Uterus (tissue), 4 donors: ENCODE results near the gene SMIM38. TPM values are rescaled to one million over a fixed set of nuclear protein-coding genes. Genes with fewer than 3 reads are reported as not detected.

Source experiments
- DNase-seq, 2 donors: peaks; one replicate each; pipeline ENCODE4 v3.0.0-alpha.2; 2019 to 2020
- H3K27ac ChIP-seq, 2 donors: fragments of 200-600 bp; sonication (generic); 1 replicate in 1 of 2; 2 replicates in 1 of 2; pipeline ENCODE4 v1.5.1; 2016 to 2018
- H3K27me3 ChIP-seq, 2 donors: fragments of 200-600 bp; sonication (generic); one replicate each; pipeline ENCODE4 v1.5.1; 2018 to 2019; ENCODE audit warnings: control low read depth in 1 of 2
- H3K36me3 ChIP-seq, 2 donors: fragments of 200-600 bp; sonication (generic); one replicate each; pipeline ENCODE4 v1.5.1; 2019; ENCODE audit warnings: control low read depth in 1 of 2
- H3K4me1 ChIP-seq, 2 donors: fragments of 200-600 bp; sonication (generic); one replicate each; pipeline ENCODE4 v1.5.1; 2018 to 2019; ENCODE audit warnings: control low read depth in 1 of 2
- H3K4me3 ChIP-seq, 2 donors: fragments of 200-600 bp; sonication (generic); 1 replicate in 1 of 2; 2 replicates in 1 of 2; pipeline ENCODE4 v1.5.1; 2018 to 2019; ENCODE audit warnings: mild to moderate bottlenecking in 1 of 2
- H3K9me3 ChIP-seq, 2 donors: fragments of 200-600 bp; sonication (generic); one replicate each; pipeline ENCODE4 v1.5.1; 2019; ENCODE audit warnings: control low read depth in 1 of 2
- POLR2A ChIP-seq, 2 donors: fragments of 450-650 bp; IDR thresholded peaks; one replicate each; pipeline ENCODE4 v1.6.1; 2016; ENCODE audit warnings: antibody characterized with exemption in 2 of 2, mild to moderate bottlenecking in 1 of 2, moderate library complexity in 1 of 2
- intact Hi-C: fragments of 100-400 bp; cut with DNase I; formaldehyde crosslinking; loops from one replicate; pipeline ENCODE4 v1.15.1; 2023; ENCODE audit warnings: low total_unique reads
- total RNA-seq, 4 donors: library from RNA; depleted of rRNA in 3 of 4; stranded (reverse); fragments of >200 nt in 3 of 4; gene quantifications; one replicate each; pipeline versions ENCODE4 v1.1.0 to v1.2.4, GENCODE V29; 2014 to 2023
- TF ChIP-seq, protein P1 (sequence below), 4 experiments: fragments of 200-600 bp in 2 of 4; fragments of 450-650 bp in 2 of 4; sonication (generic) in 2 of 4; IDR thresholded peaks; one replicate each; pipeline ENCODE4 v1.5.1; 2016 to 2019; ENCODE audit warnings: antibody characterized with exemption in 4 of 4, mild to moderate bottlenecking in 2 of 4, moderate library complexity in 1 of 4
- donor health status: DM: yes; HTN: yes; CAD: no.

Gene SMIM38
- total RNA-seq, 4 donors from 2014 or later = 0.29 to 7.5 (median 1.7) TPM

DNA sequence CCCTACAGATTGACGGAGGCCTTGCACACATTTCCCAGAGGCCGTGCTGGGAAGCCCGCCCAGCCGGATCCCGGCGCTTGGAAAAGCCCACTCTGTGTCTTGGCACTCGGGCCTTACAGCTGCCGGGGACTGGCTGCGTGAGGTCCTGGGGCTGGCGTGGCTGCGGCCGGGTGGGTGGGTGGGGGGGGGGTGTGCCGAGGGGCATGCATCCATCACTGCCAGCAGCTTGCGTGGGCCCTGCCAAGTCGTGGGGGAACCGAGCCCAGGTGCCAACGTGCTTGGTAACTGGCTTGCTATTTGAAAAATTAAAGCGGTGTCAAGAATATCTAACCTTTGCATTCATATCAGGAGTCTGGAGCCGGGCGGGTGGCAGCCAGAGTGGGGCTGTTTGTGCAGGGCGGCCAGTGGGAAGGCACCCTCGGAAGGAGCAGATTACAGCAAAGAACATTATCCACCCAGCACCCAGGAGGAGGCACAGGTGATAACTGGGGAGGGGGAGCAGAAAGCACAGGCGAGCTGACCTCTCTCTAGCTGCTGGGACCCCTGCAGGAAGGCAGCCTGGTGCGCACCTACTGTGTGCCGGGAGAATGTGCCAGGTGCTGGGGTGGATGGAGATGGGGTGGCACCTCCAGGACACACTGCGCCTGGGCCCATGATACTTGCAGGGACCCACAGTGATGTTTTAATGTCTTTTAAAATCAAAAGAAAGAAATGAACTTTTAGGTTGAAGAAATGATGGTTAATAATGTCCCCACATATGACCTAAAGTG is 28.5 kb upstream of the SMIM38 start:
- H3K4me1 ChIP-seq = peaks cover 0 to 4% of the 10 kb centered on the region in 2 donors
- DNase-seq = no peak
- no peaks in the 10 kb centered on the region for H3K9me3 ChIP-seq
- intact Hi-C loops = no loop called here
- H3K4me3 ChIP-seq = no peak overlapping the region
- TF ChIP-seq, protein P1, sequence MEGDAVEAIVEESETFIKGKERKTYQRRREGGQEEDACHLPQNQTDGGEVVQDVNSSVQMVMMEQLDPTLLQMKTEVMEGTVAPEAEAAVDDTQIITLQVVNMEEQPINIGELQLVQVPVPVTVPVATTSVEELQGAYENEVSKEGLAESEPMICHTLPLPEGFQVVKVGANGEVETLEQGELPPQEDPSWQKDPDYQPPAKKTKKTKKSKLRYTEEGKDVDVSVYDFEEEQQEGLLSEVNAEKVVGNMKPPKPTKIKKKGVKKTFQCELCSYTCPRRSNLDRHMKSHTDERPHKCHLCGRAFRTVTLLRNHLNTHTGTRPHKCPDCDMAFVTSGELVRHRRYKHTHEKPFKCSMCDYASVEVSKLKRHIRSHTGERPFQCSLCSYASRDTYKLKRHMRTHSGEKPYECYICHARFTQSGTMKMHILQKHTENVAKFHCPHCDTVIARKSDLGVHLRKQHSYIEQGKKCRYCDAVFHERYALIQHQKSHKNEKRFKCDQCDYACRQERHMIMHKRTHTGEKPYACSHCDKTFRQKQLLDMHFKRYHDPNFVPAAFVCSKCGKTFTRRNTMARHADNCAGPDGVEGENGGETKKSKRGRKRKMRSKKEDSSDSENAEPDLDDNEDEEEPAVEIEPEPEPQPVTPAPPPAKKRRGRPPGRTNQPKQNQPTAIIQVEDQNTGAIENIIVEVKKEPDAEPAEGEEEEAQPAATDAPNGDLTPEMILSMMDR (IDR thresholded peaks at IDR 0.05) = no peak
- no peak for TF ChIP-seq POLR2A (IDR thresholded peaks at IDR 0.05)
- no peak overlapping the region for H3K27ac ChIP-seq
- H3K27me3 ChIP-seq = no peaks in the 10 kb centered on the region
- no peaks in the 10 kb centered on the region for H3K36me3 ChIP-seq

DNA sequence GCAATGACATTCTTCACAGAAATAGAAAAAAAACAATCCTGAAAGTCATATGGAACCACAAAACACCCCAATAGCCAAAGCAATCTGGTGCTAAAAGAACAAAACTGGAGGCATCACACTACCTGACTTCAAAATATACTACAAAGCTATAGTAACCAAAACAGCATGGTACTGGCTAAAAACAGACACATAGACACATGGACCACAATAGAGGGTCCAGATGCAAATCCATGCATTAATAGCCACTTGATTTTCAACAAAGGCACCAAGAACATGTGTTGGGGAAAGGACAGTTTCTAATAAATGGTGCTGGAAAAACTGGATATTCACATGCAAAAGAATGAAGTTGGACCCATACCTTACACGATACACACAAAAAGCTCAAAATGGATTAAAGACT is 27.9 kb upstream of the SMIM38 start:
- DNase-seq = no peak
- Histone ChIP-seq H3K27me3 (no peaks in the 10 kb centered on the region), H3K9me3 (no peaks in the 10 kb centered on the region), H3K4me3 (no peak overlapping the region), H3K36me3 (no peaks in the 10 kb centered on the region), H3K27ac (no peak overlapping the region), H3K4me1 (peaks cover 0 to 4% of the 10 kb centered on the region in 2 donors)
- intact Hi-C loops = no loop called here
- TF ChIP-seq, protein P1 (IDR thresholded peaks at IDR 0.05) = no peak
- no peak for TF ChIP-seq POLR2A (IDR thresholded peaks at IDR 0.05)

DNA sequence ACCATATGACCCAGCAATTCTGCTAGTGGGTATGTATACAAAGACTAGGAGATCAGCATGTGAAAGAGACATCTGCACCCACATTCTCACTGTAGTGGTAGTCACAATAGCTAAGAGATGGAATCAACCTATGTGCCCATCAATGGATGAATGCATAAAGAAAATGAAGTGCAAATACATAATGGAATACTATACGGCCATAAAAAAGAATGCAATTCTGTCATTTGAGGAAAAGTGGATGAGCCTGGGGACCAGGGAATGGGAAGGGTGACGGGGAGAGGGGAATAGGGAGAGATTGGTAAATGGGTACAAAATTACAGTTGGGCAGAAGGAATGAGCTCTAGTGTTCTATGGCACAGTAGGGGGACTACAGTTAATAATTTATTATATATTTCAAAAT is 26.7 kb upstream of the SMIM38 start:
- Histone ChIP-seq H3K27ac (no peak overlapping the region), H3K4me3 (no peak overlapping the region), H3K36me3 (no peaks in the 10 kb centered on the region), H3K4me1 (peaks cover 0 to 4% of the 10 kb centered on the region in 2 donors), H3K27me3 (no peaks in the 10 kb centered on the region), H3K9me3 (no peaks in the 10 kb centered on the region)
- no peak for TF ChIP-seq POLR2A (IDR thresholded peaks at IDR 0.05)
- TF ChIP-seq, protein P1 (IDR thresholded peaks at IDR 0.05) = no peak
- intact Hi-C loops = no loop called here
- DNase-seq = no peak

DNA sequence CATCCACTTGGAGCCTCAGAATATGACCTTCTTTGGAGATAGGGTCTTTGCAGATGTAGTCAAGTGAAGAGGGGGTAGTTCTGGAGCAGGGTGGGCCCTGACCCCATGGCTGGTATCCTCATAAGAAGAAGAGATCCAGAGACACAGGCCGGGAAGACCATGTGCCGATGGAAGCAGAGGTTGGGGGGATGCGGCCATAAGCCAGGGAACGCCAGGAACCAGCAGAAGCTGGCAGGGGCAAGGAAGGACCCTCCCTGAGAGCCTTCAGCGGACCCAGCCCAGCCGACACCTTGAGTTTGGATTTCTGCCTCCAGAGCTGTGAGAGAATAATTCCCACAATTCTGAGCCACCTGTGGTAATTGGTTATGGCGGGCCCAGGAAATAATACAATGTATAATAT is 26.1 kb upstream of the SMIM38 start:
- Histone ChIP-seq H3K36me3 (no peaks in the 10 kb centered on the region), H3K4me1 (peaks cover 0 to 4% of the 10 kb centered on the region in 2 donors), H3K9me3 (no peaks in the 10 kb centered on the region), H3K4me3 (no peak overlapping the region), H3K27ac (no peak overlapping the region), H3K27me3 (no peaks in the 10 kb centered on the region)
- intact Hi-C loops = no loop called here
- TF ChIP-seq, protein P1 (IDR thresholded peaks at IDR 0.05) = no peak
- no peak for TF ChIP-seq POLR2A (IDR thresholded peaks at IDR 0.05)
- no peak for DNase-seq

DNA sequence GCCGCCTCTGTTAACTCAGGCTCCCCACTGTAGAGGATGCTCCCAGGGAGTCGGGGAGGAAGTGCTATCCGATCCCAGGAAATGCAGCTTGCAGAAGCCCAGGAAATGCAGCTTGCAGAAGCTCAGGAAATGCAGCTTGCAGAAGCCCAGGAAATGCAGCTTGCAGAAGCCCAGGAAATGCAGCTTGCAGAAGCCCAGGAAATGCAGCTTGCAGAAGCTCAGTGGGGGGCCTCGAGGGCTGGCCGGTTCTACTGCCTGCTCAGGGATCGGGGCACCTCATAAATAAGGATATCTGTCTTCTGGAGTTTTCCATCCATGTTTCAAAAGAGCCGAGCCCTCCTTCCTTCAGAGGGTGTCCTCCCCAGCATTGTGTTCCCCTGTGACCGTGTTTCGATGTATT is 25.1 kb upstream of the SMIM38 start:
- H3K27ac ChIP-seq = no peak overlapping the region
- no peak for DNase-seq
- TF ChIP-seq, protein P1 (IDR thresholded peaks at IDR 0.05) = no peak
- no peak for TF ChIP-seq POLR2A (IDR thresholded peaks at IDR 0.05)

More for the DNA sequence above, 25.1 kb upstream of the SMIM38 start:
- H3K9me3 ChIP-seq = no peaks in the 10 kb centered on the region
- peaks cover 0 to 4% of the 10 kb centered on the region in 2 donors for H3K4me1 ChIP-seq
- no peaks in the 10 kb centered on the region for H3K27me3 ChIP-seq
- intact Hi-C loops = no loop called here
- H3K4me3 ChIP-seq = no peak overlapping the region
- no peaks in the 10 kb centered on the region for H3K36me3 ChIP-seq
